ENCODE measurements around the gene INSIG1.

DNA sequence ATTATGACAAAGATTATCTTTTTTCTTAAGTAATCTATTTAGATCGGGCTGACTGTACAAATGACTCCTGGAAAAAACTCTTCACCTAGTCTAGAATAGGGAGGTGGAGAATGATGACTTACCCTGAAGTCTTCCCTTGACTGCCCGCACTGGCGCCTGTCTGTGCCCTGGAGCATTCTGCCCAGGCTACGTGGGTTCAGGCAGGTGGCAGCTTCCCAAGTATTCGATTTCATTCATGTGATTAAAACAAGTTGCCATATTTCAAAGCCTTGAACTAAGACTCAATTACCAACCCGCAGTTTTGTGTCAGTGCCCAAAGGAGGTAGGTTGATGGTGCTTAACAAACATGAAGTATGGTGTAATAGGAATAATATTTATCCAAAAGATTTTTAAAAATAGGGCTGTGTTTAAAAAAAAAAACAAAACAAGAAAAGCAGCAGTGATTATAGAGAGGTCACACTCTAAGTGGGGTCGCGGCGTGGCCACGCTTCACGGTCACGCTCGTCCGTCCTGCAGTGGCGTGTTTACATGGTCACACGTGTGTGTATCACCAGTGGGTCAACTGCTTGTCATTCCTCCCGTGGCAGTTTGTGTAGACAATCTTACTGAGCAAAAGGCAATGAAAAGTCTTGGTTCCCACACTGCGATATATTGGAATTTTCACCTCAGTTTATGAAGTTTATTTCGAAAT, 10.8 kb downstream of the INSIG1 start:
- TF ChIP-seq, protein P1, sequence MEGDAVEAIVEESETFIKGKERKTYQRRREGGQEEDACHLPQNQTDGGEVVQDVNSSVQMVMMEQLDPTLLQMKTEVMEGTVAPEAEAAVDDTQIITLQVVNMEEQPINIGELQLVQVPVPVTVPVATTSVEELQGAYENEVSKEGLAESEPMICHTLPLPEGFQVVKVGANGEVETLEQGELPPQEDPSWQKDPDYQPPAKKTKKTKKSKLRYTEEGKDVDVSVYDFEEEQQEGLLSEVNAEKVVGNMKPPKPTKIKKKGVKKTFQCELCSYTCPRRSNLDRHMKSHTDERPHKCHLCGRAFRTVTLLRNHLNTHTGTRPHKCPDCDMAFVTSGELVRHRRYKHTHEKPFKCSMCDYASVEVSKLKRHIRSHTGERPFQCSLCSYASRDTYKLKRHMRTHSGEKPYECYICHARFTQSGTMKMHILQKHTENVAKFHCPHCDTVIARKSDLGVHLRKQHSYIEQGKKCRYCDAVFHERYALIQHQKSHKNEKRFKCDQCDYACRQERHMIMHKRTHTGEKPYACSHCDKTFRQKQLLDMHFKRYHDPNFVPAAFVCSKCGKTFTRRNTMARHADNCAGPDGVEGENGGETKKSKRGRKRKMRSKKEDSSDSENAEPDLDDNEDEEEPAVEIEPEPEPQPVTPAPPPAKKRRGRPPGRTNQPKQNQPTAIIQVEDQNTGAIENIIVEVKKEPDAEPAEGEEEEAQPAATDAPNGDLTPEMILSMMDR (IDR thresholded peaks at IDR 0.05; ENCODE audit: low read length): no peak
- no peak for TF ChIP-seq EZH2 (IDR thresholded peaks at IDR 0.05; ENCODE audit: borderline replicate concordance, low read length)
